NCI-H524 (cell line): ENCODE measurements around the gene SLC12A9.
"Not testable (repeated sequence)": the region's sequence is repeated elsewhere in the genome, so short reads cannot be mapped to it uniquely, and the experiment has no call there.

Experiments used
- DNase-seq, 2 experiments: peaks; one replicate each; lab custom pipeline; 2025; lab: John Stamatoyannopoulos, UW

SLC12A9 gene

DNA sequence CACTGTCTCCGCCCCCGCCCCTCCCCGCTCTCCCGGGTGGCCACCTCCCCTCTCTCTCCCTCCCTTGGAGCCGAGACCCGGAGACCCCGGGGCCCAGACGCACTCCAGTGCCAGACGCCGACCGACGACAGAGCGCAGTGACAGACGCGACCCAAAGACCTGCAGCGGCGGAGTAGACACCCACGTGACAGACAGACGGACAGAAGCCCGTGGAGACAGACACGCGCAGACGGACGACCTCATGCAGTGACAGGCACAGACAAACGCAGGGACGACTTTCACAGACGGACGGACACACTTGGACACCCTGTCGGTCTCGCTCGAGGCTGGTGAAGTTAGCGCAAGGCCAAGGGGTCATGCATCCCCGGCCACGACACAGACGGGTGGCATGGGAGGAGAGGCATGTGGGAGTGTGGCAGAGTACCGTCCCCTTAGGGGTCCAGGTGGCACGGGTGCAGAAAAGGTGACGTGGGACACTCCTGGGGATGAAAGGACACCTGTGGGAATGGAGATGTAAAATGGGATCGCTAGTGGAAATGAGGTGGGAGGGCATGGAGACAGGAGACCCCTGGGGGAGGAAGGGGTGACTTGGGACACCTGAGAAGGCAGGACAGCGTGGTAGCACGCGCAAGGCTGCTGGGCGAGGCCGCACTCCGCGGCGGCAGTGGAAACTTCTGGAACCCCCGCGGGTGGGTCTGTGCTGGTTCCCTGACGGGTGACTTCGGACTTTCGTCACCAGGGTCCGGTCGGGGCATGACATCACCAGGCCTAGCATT, 43.6 kb downstream of the SLC12A9 start:
- peak; percentile 12 to 58 for DNase-seq

DNA sequence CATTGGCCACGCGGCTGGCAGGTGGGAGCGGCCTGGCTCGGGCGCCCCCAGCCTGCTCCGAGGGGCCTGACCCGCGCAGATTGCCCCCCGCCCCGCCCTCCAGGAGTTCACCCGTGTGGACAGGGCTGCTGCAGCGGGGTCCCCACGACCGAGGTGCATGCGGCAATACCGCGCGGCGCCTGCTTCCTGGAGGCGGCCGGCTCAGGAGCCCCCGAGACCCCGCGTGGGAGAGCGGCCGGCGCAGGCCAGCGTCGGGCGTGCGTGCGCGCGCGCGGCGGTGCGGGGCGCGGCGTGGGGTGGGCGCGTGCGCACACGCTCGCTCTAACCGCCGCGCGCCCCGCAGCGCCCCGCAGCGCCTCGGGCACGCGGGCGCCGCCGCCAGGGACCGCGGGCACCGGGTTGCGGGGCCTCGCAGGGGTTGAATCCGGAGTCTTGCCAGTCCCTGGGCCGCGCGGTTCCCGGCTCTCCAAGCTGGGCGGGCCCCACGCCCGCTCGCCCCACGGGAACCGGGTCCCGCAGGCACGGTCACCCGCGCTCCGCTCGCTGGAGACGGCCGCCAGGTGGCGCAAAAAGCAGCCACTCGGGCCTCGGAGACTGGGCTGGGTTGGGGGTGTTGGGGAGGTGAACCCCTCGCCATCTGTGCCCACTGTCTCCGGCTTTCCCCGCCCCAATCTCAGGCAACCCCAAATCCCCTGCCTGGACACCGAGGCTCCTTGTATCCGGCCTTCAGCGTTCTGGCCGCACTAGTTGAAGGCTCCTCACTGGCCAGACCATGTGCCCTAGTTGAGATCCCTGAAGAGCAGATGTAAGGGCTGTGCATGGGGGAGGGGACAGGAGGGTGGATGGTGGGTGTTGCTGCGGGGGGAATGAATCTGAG, 44.5 kb downstream of the SLC12A9 start:
- peak; percentile 29 to 47 for DNase-seq

DNA sequence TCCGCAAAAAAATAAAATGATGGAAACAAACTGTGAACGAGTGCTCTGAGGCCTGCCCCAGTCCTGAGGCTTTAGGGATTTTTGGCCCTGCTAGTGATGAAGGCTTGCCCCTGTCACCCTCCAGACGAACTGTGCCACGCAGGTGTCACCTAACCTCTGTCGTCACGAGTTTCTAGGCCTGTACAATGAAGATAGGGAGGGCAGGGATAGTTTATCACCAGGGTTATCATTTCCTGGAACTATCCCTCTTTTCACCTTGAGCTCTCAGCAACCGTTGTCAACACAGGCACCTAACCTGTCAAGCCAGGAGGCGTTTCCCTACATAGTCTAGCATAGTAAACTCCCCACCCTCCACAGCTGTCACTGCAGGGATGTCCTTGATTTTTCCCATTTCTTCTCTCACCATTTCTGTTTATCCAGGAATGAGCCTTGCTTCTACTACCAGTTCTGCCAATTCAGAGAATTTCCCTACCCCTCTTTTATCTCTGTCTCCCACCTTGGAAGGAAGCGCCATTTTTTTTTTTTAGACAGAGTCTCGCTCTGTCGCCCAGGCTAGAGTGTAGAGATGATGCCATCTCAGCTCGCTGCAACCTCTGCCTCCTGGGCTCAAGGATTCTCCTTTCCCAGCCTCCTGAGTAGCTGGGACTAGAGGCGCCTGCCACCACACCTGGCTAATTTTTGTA, 45.4 kb downstream of the SLC12A9 start:
- DNase-seq: no peak

DNA sequence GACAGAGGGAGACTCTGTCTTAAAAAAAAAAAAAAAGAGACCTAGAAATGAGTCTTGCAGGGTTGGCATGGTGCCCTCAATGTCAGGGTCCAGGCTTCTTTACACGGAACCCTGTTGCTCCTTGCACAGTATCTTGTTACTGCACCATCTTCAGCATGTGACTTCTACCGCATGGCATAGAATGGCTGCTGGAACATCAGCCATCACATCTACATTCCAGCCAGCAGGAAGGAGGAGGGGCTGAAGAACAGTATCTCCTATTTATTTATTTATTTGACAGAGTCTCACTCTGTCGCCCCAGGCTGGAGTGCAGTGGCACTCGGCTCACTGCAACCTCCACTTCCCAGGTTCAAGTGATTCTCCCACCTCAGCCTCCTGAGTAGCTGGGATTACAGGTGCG, 46.9 kb downstream of the SLC12A9 start:
- no peak for DNase-seq

DNA sequence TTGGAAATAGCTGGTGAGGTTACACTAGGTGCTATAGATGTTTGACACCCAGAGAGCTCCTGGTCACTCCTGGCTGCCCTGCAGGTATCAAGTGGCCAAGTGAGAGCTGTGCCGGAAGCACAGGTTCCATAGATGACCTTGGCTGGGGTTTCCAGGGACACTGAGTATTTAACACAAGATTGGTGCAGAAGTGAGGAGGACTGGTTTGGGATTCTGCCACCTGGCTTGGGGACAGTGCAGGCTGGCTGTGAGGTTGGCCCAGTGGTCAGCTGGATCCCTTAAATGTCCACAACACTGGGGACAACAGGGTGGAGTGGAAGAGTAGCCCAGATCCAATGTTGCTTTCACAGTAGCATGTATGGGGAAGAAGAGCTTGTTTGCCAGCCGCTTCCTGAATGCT, 48.5 kb downstream of the SLC12A9 start:
- no peak for DNase-seq

DNA sequence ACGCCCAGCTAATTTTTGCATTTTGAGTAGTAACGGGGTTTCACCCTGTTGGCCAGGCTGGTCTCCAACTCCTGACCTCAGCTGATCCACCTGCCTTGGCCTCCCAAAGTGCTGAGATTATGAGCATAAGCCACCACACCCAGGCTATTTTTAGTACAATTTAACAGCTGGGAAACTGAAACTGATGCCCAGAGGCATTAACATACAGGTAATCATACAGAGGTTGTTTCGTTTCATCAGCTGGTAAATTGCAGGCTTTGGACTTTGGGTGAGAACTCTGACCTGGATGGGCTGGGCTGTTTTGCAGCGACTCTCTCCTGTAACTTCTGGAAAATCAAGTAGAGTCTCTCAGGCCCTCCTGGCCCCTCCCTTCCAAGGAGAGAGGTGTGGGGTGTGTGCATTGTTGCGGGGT, 49.4 kb downstream of the SLC12A9 start:
- no peak for DNase-seq

DNA sequence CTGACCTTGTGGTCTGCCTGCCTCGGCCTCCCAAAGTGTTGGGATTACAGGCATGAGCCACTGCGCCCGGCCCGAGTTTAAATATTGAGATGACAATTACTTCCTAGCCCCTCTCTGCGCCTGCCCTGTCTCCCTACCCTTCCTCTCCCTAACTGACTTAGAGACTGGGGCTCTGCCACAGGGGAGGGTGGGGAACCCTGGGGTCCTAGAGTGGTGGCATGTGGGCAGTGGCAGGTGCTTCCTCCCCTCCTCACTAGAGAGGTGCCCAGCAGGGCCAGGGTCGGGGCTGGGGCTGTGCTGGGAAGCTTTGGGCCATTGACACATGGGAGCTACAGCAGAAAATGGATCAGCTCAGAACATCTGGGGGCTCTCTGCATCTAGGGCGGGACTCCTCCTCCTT, 50.1 kb downstream of the SLC12A9 start:
- DNase-seq: no peak

DNA sequence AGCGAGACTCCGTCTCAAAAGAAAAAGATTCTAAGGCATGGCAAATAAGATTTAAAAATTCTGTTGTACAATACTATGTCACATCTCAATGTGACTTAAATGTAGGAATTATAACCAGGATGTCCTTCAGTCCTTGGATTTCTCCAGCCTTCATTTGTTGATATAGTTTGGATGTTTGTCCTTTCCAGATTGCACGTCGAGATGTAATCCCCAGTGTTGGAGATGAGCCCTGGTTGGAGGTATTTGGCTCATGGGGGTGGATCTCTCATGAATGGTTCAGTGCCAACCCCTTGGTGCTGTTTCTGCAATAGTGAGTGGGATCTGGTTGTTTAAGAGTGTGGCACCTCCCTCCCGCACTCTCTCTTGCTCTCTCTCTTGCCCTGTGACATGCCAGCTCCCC, 56.0 kb downstream of the SLC12A9 start:
- no peak for DNase-seq

DNA sequence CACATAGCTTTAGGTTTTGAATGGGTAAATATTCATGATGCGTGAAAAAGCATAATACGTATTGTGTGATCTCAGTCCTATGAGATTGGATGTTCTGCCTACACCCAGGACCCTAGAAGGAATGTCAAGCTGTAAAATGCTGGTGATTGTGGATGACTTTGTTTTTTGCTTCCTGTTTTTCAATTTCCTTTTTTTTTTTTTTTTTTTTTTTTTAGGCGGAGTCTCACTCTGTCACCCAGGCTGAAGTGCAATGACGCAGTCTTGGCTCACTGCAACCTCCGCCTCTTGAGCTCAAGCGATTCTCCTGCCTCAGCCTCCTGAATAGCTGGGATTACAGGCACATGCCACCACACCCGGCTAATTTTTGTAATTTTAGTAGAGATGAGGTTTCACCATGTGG, 57.9 kb downstream of the SLC12A9 start:
- not testable (repeated sequence) for DNase-seq

DNA sequence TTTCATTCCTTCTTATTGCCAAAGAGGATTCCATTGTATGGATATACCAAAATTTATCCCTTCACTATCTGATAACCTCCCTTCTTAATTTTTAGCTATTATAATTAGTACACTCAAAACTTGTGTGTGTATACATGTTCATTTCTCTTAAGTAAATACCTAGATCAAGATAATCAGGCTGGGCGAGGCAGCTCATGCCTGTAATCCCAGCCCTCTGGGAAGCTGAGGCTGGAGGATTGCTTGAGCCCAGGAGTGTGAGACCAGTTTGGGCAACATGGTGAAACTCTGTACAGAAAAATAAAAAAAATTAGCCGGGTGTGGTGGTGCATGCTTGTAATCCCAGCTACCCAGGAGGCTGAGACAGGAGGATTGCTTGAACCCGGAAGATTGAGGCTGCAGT, 59.0 kb downstream of the SLC12A9 start:
- DNase-seq: no peak

DNA sequence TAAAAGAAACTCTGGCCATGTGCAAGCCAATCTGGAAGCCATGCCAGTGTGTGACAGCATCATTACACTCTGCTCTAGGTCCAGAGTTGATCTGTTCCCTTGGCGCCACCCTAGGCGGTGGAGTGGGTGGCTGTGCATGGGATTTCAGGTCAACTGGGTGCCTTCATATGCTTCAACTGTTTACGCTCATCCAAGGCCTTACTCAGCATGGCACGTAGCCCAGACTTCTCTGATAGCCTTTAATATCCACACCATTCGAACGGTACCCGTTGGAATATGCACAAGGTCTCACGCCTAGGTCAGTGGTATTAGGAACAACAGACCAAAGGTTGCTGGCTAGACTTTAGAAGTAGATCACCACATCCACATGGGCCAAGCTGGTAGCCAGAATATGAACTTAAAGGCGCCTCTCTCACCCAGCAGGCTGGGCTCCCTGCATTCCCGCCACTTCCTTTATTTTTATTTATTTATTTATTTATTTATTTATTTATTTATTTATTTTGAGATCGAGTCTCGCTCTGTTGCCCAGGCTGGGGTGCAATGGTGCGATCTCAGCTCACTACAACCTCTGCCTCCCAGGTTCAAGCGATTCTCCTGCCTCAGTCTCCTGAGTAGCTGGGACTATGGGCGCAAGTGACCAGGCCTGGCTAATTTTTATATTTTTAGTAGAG, 61.8 kb downstream of the SLC12A9 start:
- DNase-seq: no peak

DNA sequence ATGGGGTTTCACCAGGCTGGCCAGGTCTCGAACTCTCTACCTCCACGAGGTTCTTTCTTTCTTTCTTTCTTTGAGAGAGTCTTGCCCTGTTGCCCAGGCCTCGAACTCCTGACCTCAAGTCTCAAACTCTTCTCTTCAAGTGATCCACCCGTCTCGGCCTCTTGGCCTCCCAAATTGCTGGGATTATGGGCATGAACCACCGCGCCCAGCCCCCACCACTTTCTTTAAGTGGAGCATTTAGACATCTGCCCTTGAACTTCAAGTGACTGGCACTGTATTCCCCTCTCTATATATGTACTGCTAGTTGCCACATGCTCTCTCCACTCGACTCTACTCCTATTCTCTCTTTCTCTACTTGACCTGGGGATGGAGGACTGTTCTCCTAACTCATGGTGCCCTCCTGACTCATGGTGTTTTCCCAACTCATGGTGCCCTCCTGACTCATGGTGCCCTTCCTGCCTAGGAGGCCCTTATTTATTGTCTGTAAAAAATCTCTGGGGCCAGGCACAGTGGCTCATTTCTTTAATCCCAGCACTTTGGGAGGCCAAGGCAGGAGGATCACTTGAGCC, 62.5 kb downstream of the SLC12A9 start:
- DNase-seq: peak; percentile 7 to 28
